SU-DHL-6 (cell line): ENCODE measurements around the gene NTM.

Experiments used
- H2AFZ ChIP-seq: fragments of 200-600 bp; sonication (generic); 2 replicates; pipeline ENCODE4 v1.6.1; 2014; ENCODE audit warnings: low read depth, mild to moderate bottlenecking, moderate library complexity, mixed read lengths, antibody characterized with exemption, low read length; ENCODE audit not compliant: severe bottlenecking
- H3F3A ChIP-seq: fragments of 200-600 bp; shearing (Covaris generic); 2 replicates; pipeline ENCODE4 v1.6.0; 2016; ENCODE audit warnings: antibody characterized with exemption, mild to moderate bottlenecking; ENCODE audit not compliant: insufficient read depth
- H3K27ac ChIP-seq: fragments of 200-600 bp; sonication (generic); 2 replicates; pipeline ENCODE4 v1.5.1; 2016; ENCODE audit warnings: low read depth, mild to moderate bottlenecking, low read length, moderate library complexity, mixed read lengths
- H3K27me3 ChIP-seq: fragments of 200-600 bp; sonication (generic), shearing (Covaris generic); 2 replicates; pipeline ENCODE4 v1.6.0; 2014; ENCODE audit warnings: mild to moderate bottlenecking, low read length
- H3K36me3 ChIP-seq: fragments of 200-600 bp; sonication (generic); 2 replicates; pipeline ENCODE4 v1.6.1; 2014; ENCODE audit warnings: mild to moderate bottlenecking, low read length, mixed read lengths
- H3K4me2 ChIP-seq: fragments of 300-600, 200-600 bp; shearing (Covaris generic), sonication (generic); 2 replicates; pipeline ENCODE4 v1.6.0; 2014; ENCODE audit warnings: low read length, low read depth, mild to moderate bottlenecking; ENCODE audit not compliant: poor library complexity, severe bottlenecking
- H3K4me3 ChIP-seq: fragments of 200-600 bp; sonication (generic); 2 replicates; pipeline ENCODE4 v1.5.1; 2014; ENCODE audit warnings: antibody characterized with exemption, low read length, mild to moderate bottlenecking, mixed read lengths; ENCODE audit not compliant: insufficient read depth, poor library complexity, severe bottlenecking
- H3K79me2 ChIP-seq: fragments of 200-600 bp; sonication (generic); 2 replicates; pipeline ENCODE4 v1.6.1; 2014; ENCODE audit warnings: mild to moderate bottlenecking, low read length, moderate library complexity; ENCODE audit not compliant: insufficient read depth
- H3K9ac ChIP-seq: fragments of 200-600 bp; sonication (generic); 2 replicates; pipeline ENCODE4 v1.7.0; 2014; ENCODE audit warnings: mild to moderate bottlenecking, low read length
- H3K9me2 ChIP-seq: fragments of 200-600 bp; sonication (generic); replicated peaks from 2 replicates; pipeline ENCODE4 v1.6.1; 2014; ENCODE audit warnings: low read length; ENCODE audit not compliant: insufficient read depth
- H3K9me3 ChIP-seq: fragments of 200-600 bp; sonication (generic); 2 replicates; pipeline ENCODE4 v1.6.1; 2014; ENCODE audit warnings: low read length, mixed read lengths; ENCODE audit not compliant: insufficient read depth
- H4K20me1 ChIP-seq: fragments of 200-600 bp; sonication (generic); 2 replicates; pipeline ENCODE4 v1.6.1; 2014; ENCODE audit warnings: low read depth, mild to moderate bottlenecking, antibody characterized with exemption, low read length, moderate library complexity, mixed read lengths
- CTCF ChIP-seq: fragments of 200-600 bp; sonication (generic); IDR thresholded peaks from one replicate; pipeline ENCODE4 v1.5.1; 2017; ENCODE audit warnings: antibody characterized with exemption, mild to moderate bottlenecking, low read length, moderate library complexity; ENCODE audit not compliant: insufficient read depth, poor library complexity, severe bottlenecking
- EZH2phosphoT487 ChIP-seq: fragments of 200-600 bp; sonication (generic), shearing (Covaris generic); conservative IDR thresholded peaks from 2 replicates; pipeline ENCODE4 v1.6.1; 2018; ENCODE audit warnings: mild to moderate bottlenecking, antibody characterized with exemption, low read length, moderate library complexity, mixed read lengths

The NTM gene

GRCh38 chr11:131979364-131979763 is 608.9 kb downstream of the NTM start:
- H3K9me2 ChIP-seq = no peaks in the 10 kb centered on the region
- H3K4me2 ChIP-seq = no peak overlapping the region
- no peak for TF ChIP-seq EZH2phosphoT487
- no peak for TF ChIP-seq CTCF
- H3K27me3 ChIP-seq = no peaks in the 10 kb centered on the region
- no peak overlapping the region for H3K9ac ChIP-seq
- H4K20me1 ChIP-seq = no peaks in the 10 kb centered on the region
- H3F3A ChIP-seq = no peaks in the 10 kb centered on the region
- no peak overlapping the region for H3K4me3 ChIP-seq
- no peak overlapping the region for H3K27ac ChIP-seq
- H3K36me3 ChIP-seq = no peaks in the 10 kb centered on the region
- H2AFZ ChIP-seq = no peak overlapping the region
- no peaks in the 10 kb centered on the region for H3K79me2 ChIP-seq
- no peaks in the 10 kb centered on the region for H3K9me3 ChIP-seq

- H3K9me3 ChIP-seq = no peaks in the 10 kb centered on the region
- H3K9me2 ChIP-seq = no peaks in the 10 kb centered on the region
- H2AFZ ChIP-seq = no peak overlapping the region
- H3K27ac ChIP-seq = no peak overlapping the region
- H3F3A ChIP-seq = no peaks in the 10 kb centered on the region
- H3K36me3 ChIP-seq = no peaks in the 10 kb centered on the region
- no peak for TF ChIP-seq EZH2phosphoT487
- TF ChIP-seq CTCF = no peak
- no peaks in the 10 kb centered on the region for H3K27me3 ChIP-seq
- no peak overlapping the region for H3K9ac ChIP-seq
- no peaks in the 10 kb centered on the region for H3K79me2 ChIP-seq
- H4K20me1 ChIP-seq = no peaks in the 10 kb centered on the region
- no peak overlapping the region for H3K4me2 ChIP-seq
- no peak overlapping the region for H3K4me3 ChIP-seq
Measured at GRCh38 chr11:131980199-131980598, 609.8 kb downstream of the NTM start.

GRCh38 chr11:131980888-131981668 is 610.7 kb downstream of the NTM start:
- Histone ChIP-seq H3K4me2 (no peak overlapping the region), H3K9me3 (no peaks in the 10 kb centered on the region), H3K9ac (no peak overlapping the region), H3F3A (no peaks in the 10 kb centered on the region), H3K9me2 (no peaks in the 10 kb centered on the region), H2AFZ (no peak overlapping the region), H3K27me3 (no peaks in the 10 kb centered on the region), H3K27ac (no peak overlapping the region), H3K79me2 (no peaks in the 10 kb centered on the region), H3K36me3 (no peaks in the 10 kb centered on the region), H4K20me1 (no peaks in the 10 kb centered on the region), H3K4me3 (no peak overlapping the region)
- TF ChIP-seq EZH2phosphoT487 = no peak
- TF ChIP-seq CTCF = no peak
